Smooth muscle cell (in vitro differentiated cells): ENCODE measurements around the gene IL20RA. TPM values are rescaled to one million over a fixed set of nuclear protein-coding genes. Genes with fewer than 3 reads are reported as not detected.

Experiments used
- DNase-seq: peaks from one replicate; lab custom pipeline; 2025; ENCODE audit not compliant: unreplicated experiment; lab: John Stamatoyannopoulos, UW
- H2AFZ ChIP-seq: fragments of 200-600 bp; sonication (generic); 2 replicates; pipeline ENCODE4 v1.6.0; 2016; ENCODE audit warnings: antibody characterized with exemption, low read depth, mild to moderate bottlenecking
- H3F3A ChIP-seq: fragments of 200-600 bp; sonication (generic); 2 replicates; pipeline ENCODE4 v1.6.0; 2017; ENCODE audit warnings: antibody characterized with exemption, low read depth
- H3K27ac ChIP-seq: fragments of 200-600 bp; sonication (generic); 2 replicates; pipeline ENCODE4 v1.5.1; 2016; ENCODE audit warnings: low read depth, mild to moderate bottlenecking
- H3K27me3 ChIP-seq: fragments of 200-600 bp; sonication (generic); 2 replicates; pipeline ENCODE4 v1.6.1; 2016; ENCODE audit warnings: low read depth, mild to moderate bottlenecking
- H3K36me3 ChIP-seq: fragments of 200-600 bp; sonication (generic); 2 replicates; pipeline ENCODE4 v1.5.1; 2016; ENCODE audit warnings: low read depth
- H3K4me1 ChIP-seq: fragments of 200-600 bp; sonication (generic); 2 replicates; pipeline ENCODE4 v1.5.1; 2016; ENCODE audit warnings: low read depth
- H3K4me2 ChIP-seq: fragments of 200-600 bp; sonication (generic); 2 replicates; pipeline ENCODE4 v1.6.0; 2016; ENCODE audit warnings: mild to moderate bottlenecking
- H3K4me3 ChIP-seq: fragments of 200-600 bp; sonication (generic); 2 replicates; pipeline ENCODE4 v1.5.1; 2016; ENCODE audit warnings: mild to moderate bottlenecking
- H3K79me2 ChIP-seq: fragments of 200-600 bp; sonication (generic); 2 replicates; pipeline ENCODE4 v1.6.0; 2016; ENCODE audit warnings: low read depth, mild to moderate bottlenecking
- H3K9ac ChIP-seq: fragments of 200-600 bp; sonication (generic); 2 replicates; pipeline ENCODE4 v1.6.0; 2016; ENCODE audit warnings: low read depth
- H3K9me3 ChIP-seq: fragments of 200-600 bp; sonication (generic); replicated peaks from 2 replicates; pipeline ENCODE4 v1.5.1; 2016; ENCODE audit warnings: low read depth
- H4K20me1 ChIP-seq: fragments of 200-600 bp; sonication (generic); 2 replicates; pipeline ENCODE4 v1.6.0; 2016; ENCODE audit warnings: low read depth
- WGBS: methylation state at CpG from one replicate; pipeline ENCODE4 v1.1.7; 2016; ENCODE audit warnings: low lambda C conversion rate; 5-methylcytosine and 5-hydroxymethylcytosine counted together
- polyA plus RNA-seq: library from polyadenylated mRNA; unstranded; fragments of >200 nt; fragmentation: Nextera tagmentation; extraction: Ambion mirVana; gene quantifications from 2 replicates; pipeline ENCODE4 v1.2.1, GENCODE V29; 2016
- total RNA-seq: library from RNA; depleted of rRNA; stranded (reverse); fragments of >200 nt; gene quantifications from 2 replicates; pipeline ENCODE4 v1.2.3, GENCODE V29; 2014
- TF ChIP-seq, protein P1 (sequence below): fragments of 200-600 bp; sonication (generic); IDR thresholded peaks from 2 replicates; pipeline ENCODE4 v1.5.1; 2017; ENCODE audit warnings: borderline replicate concordance, mild to moderate bottlenecking, antibody characterized with exemption; ENCODE audit not compliant: insufficient read depth, poor library complexity, severe bottlenecking

Gene IL20RA
- total and polyA plus RNA-seq, 2 experiments from 2014 or later = 0.46 to 2.9 TPM

DNA sequence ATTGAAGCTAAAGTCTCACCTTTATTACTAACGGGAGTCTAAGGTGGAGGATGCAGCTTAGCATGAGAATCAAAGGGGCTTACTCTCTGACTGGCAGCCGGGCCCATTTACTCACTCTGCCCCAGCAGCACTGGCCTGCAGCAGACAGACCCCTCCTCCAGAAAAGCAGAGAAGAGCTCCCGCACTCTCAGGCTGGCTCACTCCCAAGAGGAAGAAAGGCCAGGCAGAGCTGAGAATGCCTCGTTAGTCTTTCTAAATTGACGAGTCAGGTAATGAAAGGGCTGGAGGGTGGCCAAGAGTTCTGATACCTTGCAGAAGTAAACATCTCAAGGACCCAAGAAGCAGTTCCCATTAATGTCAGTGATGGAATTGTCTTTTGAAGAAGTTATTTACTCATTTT is 44.5 kb upstream of the IL20RA start:
- Histone ChIP-seq H3K4me3 (no peak overlapping the region), H3K9ac (no peak overlapping the region), H3K27me3 (no peaks in the 10 kb centered on the region), H3K36me3 (no peaks in the 10 kb centered on the region), H3K27ac (no peak overlapping the region), H3K79me2 (no peaks in the 10 kb centered on the region), H3K4me1 (no peaks in the 10 kb centered on the region), H3F3A (no peaks in the 10 kb centered on the region), H3K4me2 (no peak overlapping the region), H3K9me3 (no peaks in the 10 kb centered on the region), H2AFZ (no peak overlapping the region), H4K20me1 (no peaks in the 10 kb centered on the region)
- DNase-seq = no peak
- TF ChIP-seq, protein P1, sequence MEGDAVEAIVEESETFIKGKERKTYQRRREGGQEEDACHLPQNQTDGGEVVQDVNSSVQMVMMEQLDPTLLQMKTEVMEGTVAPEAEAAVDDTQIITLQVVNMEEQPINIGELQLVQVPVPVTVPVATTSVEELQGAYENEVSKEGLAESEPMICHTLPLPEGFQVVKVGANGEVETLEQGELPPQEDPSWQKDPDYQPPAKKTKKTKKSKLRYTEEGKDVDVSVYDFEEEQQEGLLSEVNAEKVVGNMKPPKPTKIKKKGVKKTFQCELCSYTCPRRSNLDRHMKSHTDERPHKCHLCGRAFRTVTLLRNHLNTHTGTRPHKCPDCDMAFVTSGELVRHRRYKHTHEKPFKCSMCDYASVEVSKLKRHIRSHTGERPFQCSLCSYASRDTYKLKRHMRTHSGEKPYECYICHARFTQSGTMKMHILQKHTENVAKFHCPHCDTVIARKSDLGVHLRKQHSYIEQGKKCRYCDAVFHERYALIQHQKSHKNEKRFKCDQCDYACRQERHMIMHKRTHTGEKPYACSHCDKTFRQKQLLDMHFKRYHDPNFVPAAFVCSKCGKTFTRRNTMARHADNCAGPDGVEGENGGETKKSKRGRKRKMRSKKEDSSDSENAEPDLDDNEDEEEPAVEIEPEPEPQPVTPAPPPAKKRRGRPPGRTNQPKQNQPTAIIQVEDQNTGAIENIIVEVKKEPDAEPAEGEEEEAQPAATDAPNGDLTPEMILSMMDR = no peak
- 76% methylated on average over 5 of the region's 5 CpGs for WGBS

DNA sequence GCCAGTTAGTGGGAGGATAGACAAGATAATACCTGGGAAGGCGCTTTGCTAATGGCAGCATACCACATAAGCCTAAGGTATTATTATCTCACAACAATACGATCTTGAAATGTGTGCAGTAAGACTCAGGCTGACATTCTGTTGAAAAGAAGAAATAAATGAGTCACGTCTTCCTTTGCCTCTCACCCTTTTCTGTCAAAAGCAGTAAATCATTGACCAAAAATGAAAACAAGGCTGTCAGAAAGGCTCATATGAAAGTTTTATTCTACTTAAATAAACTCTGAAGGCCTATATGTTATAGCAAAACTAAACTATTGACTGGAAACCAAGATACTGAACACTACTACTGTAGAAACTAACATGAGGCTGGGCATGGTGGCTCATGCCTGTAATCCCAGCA is 43.1 kb upstream of the IL20RA start:
- WGBS = 68% methylated on average over 3 of the region's 3 CpGs
- no peak overlapping the region for H2AFZ ChIP-seq
- no peaks in the 10 kb centered on the region for H3K27me3 ChIP-seq
- no peak overlapping the region for H3K9ac ChIP-seq
- H3K4me2 ChIP-seq = no peak overlapping the region
- no peaks in the 10 kb centered on the region for H4K20me1 ChIP-seq
- no peaks in the 10 kb centered on the region for H3K79me2 ChIP-seq
- no peaks in the 10 kb centered on the region for H3F3A ChIP-seq
- no peak overlapping the region for H3K27ac ChIP-seq
- H3K4me3 ChIP-seq = no peak overlapping the region
- H3K4me1 ChIP-seq = no peaks in the 10 kb centered on the region
- H3K9me3 ChIP-seq = no peaks in the 10 kb centered on the region
- DNase-seq = no peak
- H3K36me3 ChIP-seq = no peaks in the 10 kb centered on the region
- TF ChIP-seq, protein P1 = no peak

DNA sequence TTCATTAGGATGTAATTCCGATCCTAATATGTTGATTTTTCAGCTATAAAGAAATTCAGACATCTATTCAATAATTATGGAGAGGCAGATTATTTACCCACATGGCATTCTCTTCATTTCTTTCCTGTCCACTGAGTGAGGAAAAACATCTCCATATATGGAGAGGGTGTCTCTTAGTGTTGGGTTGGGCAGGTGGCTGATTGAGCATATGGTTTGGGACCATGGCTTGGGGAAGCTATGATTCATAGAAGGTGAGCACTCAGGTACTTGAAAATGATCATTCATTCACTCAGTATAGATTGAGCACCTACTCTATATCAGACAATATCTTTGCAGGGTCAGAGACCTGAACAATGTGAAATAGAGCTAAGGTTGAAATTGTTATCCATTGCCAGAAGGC is 41.3 kb upstream of the IL20RA start:
- H3K4me3 ChIP-seq = no peak overlapping the region
- no peak overlapping the region for H3K27ac ChIP-seq
- no peaks in the 10 kb centered on the region for H3K79me2 ChIP-seq
- H3K9ac ChIP-seq = no peak overlapping the region
- TF ChIP-seq, protein P1 = no peak
- 97% methylated on average over 1 of the region's 1 CpG for WGBS
- no peak overlapping the region for H3K4me2 ChIP-seq
- DNase-seq = no peak
- no peaks in the 10 kb centered on the region for H3K27me3 ChIP-seq
- no peaks in the 10 kb centered on the region for H3K9me3 ChIP-seq
- H3K36me3 ChIP-seq = no peaks in the 10 kb centered on the region
- no peaks in the 10 kb centered on the region for H3K4me1 ChIP-seq
- no peak overlapping the region for H2AFZ ChIP-seq
- no peaks in the 10 kb centered on the region for H3F3A ChIP-seq
- H4K20me1 ChIP-seq = no peaks in the 10 kb centered on the region

GRCh38 chr6:137084865-137085617 is 40.3 kb upstream of the IL20RA start:
- Histone ChIP-seq H3K4me1 (no peaks in the 10 kb centered on the region), H2AFZ (no peak overlapping the region), H3F3A (no peaks in the 10 kb centered on the region), H3K9ac (no peak overlapping the region), H3K4me2 (no peak overlapping the region), H3K4me3 (no peak overlapping the region), H3K27ac (no peak overlapping the region), H4K20me1 (no peaks in the 10 kb centered on the region), H3K27me3 (no peaks in the 10 kb centered on the region), H3K9me3 (no peaks in the 10 kb centered on the region), H3K79me2 (no peaks in the 10 kb centered on the region), H3K36me3 (no peaks in the 10 kb centered on the region)
- 95% methylated on average over 2 of the region's 2 CpGs for WGBS
- DNase-seq = no peak
- TF ChIP-seq, protein P1 = no peak
